HG02623 (cell line): ENCODE data around the gene BUB1.
"Not testable (repeated sequence)": the region's sequence is repeated elsewhere in the genome, so short reads cannot be mapped to it uniquely, and the experiment has no call there.

Source experiments
- ATAC-seq: cut with Tn5 transposase; IDR thresholded peaks from one replicate; pipeline ENCODE4 v1.9.1; 2021; ENCODE audit warnings: moderate library complexity; ENCODE audit not compliant: unreplicated experiment

Gene BUB1

DNA sequence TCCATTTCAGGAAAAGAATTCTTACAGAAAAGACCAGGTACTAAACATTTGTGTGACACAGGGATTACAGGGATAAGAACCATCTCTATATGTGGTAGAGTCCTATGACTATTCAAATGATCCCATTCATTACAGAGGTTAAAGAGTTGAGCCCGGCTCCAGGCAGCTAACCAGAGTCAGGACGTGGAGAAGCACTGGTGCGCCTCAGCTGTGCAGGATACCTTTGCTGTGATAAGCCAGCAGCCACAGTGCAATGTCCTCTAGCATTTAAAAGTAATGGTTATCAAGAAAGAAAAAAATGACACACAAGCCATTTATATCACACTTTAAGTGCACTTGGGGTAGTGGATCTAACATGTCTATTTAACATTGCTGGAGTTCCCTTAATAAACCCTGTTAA, 17.3 kb downstream of the BUB1 start:
- ATAC-seq: no peak

DNA sequence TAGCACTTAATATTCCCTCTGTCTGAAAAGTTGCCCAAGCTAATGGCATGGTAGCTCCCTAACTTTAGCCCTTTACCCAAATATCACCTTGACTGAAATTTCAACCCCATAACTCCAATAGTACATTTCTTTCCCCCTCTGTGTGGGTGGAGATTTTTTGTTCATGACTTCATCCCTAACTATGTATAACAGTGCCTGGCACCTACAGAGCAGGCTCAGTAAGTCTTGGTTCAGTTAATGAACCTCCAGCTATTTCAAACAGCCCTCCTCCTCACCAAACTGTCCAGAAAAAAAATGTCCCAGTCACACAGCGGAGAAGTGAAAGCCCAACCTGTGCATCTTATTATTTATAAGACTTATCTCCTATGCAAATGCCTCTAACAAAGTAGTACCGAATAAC, 18.6 kb downstream of the BUB1 start:
- no peak for ATAC-seq

DNA sequence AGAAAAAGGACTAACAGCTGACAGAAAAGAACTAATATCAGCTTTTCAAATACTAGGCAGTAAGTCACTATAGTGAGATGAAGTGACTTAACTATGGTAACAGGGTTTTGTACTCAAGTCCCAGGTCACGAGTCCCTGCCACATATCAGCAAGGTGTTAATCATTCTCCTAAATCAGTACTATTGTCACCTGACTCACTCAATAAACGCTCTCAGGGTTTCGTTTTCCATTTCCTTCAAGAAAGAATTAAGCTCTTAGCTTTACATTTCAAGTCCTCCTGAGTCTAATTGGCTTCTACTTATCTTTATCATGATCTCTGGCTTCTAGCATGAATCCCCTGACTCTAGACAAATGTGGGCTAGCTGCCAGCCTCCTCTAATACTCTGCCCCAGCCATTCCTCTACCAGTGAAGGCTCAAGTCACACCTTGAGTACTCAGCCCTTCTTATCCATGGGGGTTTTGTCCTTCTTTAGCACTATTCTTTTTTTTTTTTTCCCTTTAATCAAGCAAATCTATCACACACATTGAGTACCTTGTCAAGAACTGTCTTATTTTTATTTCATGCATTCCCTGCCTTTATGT, 20.0 kb downstream of the BUB1 start:
- no peak for ATAC-seq

DNA sequence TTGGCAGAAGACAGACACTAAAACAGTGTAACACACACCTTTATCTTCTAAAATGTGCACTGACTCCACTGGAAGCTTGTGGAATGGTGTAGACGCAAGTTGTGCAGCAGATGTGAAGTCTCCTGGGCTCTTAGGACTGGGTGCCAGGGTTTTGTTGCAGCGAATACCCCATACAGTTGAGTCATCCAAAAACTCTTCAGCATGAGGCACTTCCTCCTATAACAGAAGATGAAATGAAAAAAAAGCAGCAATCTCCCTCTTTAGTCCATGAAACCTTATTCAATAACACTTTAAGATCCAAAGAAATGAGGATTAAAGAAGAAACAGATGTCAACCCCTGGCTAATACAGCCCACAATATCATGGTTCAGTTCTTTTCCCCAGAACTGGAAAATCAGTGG, 22.2 kb downstream of the BUB1 start:
- no peak for ATAC-seq

DNA sequence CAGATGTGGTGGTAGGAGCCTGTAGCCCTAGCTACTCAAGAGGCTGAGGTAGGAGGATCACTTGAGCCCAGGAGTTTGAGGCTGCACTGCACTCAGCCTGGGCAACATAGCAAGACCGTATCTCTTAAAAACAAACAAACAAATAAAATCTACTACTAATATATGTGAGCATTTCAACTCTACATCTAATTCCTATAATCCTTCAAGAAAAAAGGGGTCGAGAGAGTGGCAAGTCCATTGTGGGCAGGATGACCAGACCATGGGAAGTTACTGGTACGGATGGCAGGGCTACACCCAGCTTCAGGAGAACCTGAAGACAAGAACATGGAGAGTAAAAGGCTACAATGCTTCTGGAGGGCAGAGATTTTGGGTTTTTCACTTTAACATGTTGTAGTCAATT, 24.0 kb downstream of the BUB1 start:
- ATAC-seq: no peak

DNA sequence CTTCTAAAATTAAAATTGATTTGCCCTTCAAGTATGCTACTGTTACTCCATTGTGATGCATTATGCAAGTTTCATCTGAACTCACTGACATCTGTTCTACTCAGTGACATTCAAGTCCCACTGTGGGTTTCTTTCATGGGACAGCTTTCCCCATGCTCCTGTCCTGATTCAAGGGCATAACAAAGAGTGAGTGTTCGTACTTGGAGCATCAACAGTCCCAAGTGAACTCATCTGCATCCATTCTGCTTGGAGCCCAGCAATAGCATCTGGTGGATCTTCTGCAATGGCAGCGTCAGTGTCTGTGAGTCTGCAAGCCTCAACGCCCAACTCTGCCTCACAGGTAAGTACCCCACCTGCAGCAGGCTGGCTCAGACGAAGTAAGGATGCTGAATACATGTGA, 27.5 kb downstream of the BUB1 start:
- ATAC-seq: no peak

DNA sequence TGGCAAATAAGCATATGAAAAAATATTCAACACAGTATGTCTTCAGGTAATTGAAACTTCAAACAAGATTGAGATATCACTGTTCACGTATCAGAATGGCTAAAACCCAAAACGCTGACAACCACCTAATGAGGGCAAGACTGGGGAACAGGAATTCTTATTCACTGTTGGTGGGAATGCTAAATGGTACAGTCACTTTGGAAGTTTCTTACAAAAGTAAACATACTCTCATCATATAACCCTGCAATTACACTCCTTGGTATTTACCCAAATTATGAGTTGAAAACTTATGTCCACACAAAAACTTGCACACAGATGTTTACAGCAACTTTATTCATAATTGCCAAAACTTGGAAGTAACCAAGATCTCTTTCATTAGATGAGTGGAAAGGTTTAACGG, 30.1 kb downstream of the BUB1 start:
- no peak for ATAC-seq

DNA sequence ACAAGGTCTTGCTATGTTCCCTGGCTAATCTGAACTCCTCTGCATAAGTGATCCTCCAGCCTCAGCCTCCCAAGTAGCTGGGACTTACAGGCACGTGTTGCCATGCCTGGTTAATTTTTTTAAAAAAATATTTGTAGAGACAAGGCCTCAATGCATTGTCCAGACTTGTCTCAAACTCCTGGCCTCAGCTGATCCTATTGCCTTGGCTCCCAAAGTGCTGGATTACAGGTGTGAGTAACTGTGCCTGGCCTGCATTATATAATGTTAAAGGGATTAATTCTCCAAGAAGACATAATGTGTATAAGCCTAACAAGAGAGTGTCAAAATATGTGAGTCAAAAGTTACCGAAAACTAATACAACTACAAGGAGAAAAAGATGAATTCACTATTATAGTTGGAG, 32.2 kb downstream of the BUB1 start:
- no peak for ATAC-seq

DNA sequence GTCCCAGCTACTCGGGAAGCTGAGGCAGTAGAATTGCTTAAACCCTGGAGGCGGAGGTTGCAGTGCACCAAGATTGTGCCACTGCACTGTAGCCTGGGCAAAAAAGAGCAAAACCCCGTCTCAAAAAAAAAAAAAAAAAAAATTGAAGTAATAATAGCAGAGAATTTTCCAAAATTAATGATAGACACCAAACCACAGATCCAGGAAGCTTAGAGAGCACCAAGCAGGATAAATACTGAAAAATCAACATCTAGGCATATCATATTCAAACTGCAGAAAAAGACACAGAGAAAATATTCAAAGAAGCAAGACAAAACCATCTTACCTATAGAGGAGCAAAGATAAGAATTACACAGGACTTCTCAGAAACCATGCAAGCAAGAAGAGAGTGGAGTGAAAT, 33.5 kb downstream of the BUB1 start:
- ATAC-seq: no peak

DNA sequence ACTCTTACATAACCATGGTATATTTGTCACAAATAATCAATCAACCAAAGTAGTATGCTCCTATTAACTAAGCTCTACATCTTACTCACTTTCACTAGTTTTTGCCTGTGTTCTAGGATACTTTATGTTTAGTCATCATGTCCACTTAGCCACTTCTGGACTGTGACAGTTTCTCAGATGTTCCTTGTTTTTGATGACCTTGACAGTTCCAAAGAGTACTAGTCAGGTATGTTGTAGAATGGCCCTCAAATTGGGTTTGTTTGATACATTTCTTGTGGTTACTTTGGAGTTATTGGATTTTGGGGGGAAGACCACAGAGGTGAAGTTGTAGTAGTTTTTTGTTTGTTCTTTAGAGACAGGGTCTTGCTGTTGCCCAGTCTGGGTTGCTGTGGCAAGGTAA, 35.5 kb downstream of the BUB1 start:
- ATAC-seq: no peak

DNA sequence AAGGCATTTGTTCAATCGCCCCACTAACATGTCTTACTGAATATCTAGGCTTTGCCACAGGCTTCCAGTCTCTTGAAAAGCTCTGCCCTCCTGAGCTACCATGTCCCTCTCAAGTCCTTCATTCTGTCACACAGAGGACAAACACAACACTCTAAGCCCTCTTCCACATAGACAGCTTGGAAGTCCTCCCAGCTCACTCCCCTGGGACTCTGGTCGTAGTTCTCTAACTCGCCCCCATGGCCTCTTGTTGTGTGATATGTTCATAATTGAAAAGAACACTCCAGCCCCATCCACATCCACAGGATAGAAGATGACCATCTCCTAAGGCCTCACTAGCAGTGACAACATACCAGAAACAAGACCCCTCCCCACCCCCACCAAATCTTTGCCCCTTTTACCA, 37.9 kb downstream of the BUB1 start:
- no peak for ATAC-seq

DNA sequence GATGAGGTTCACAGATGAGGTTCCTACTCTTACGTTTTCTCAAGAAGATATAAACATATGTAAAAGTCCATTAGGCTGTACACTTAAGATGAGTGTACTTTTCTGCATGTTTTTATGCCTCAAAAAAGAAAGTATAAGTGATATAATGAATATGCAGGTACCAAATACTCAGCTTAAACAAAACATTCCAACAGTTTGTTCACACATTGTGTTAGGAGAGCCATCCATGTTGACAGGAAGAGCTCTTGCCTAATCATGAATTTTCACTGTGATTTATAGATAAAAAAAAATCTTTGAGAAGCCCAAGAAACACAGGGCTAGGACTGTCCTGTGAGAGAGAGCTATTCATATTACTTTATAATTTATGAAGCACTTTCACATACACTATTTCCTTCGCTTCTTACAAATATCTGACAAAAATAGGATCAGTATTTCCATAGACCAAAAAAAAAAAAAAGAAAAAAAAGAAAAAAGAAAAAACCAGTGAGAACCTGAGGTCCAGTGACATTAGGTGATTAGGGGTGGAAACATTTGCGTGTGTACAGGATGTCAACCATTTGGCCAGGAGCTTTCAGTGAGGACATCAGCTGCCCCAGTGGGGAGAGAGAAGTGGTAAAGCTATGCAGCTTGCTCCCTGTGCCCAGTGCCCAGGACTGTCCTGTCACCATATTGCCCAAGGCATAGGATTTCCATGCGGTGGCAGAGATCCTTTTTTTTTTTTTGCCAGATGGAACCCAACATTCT, 38.7 kb downstream of the BUB1 start:
- ATAC-seq: no peak

DNA sequence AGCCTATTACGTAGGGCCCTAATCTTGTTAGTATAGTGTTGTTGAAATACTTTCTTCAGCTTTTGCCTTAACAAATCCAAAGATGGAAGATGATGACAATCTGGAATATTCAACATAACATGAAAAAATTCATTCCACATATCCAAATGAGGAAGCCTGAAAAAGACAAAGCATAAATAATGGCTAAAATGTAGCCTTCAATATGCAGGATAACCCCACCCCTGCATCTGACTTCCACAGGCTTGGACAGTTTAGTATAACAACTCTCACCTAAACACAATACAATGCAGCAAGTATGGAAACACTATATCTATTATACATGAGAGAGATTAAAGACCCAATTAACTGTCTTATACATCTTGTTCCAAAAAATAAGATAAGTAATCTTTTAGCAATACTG, 39.9 kb downstream of the BUB1 start:
- no peak for ATAC-seq

DNA sequence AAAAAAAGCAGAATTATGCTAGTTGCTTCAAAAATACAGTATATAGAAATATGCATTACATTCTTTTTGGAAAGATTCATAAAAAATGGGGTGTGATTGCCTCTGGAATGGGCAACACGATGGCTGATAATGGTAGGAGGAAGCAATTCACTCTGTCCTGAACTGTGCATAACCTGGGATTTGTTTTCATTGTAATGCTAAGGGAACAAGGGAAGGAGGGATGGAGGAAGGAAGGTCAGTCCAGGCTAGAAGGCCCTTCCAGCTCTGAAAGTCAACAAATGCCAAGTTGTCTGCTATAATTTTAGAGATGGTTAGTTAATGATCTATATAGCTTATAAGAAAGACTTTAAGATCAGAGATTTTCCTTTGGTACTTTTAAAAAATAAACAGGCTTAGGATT, 40.8 kb downstream of the BUB1 start:
- ATAC-seq: no peak

DNA sequence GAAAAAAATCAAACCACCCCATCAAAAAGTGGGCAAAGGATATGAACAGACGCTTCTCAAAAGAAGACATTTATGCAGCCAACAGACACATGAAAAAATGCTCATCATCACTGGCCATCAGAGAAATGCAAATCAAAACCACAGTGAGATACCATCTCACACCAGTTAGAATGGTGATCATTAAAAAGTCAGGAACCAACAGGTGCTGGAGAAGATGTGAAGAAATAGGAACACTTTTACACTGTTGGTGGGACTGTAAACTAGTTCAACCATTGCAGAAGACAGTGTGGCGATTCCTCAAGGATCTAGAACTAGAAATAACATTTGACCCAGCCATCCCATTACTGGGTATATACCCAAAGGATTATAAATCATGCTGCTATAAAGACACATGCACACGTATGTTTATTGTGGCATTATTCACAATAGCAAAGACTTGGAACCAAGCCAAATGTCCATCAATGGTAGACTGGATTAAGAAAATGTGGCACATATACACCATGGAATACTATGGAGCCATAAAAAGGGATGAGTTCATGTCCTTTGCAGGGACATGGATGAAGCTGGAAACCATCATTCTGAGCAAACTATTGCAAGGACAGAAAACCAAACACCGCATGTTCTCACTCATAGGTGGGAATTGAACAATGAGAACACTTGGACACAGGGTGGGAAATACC, 41.8 kb downstream of the BUB1 start:
- not testable (repeated sequence) for ATAC-seq

DNA sequence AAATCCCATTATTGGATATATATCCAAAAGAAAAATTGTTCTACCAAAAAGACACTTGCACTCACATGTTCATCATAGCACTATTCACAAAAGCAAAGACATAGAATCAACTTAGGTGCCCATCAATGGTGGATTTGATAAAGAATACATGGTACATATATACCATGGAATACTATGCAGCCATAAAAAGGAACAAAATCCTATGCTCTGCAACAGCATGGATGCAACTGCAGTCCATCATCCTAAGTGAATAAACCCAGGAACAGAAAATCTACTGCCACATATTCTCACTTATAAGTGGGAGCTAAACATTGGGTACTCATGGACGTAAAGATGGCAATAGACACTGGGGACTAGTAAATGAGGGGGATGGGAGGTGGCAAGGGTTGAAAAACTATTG, 50.5 kb downstream of the BUB1 start:
- ATAC-seq: not testable (repeated sequence)

DNA sequence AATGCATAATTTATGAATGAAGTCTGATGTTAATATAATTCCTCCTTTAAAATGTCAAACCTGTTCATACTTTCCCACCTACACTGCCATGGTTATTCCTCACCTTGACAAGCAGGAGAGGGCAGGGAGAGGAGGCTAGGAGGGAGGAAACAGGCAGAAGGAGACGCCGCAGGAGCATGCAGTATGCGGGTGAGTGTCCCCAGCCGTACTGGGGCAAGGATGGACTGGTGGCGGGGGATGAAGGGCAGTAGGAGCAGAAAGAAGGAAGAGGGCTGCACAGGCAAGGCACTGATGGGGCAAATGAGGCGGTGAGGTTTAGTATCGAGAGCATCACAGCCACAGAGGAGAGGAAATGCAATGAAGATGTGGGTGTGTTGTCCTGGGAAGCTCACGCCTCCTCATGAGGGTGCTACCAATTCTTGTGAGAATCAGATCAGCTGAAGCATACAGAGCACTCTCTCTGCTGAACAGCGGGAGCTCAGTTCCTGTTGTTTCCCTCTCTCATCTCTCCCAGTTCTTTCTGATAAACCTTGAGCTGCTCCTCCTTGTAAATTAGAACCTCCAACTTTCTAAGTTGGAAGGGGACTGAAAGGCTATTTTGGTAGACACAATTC, 58.4 kb downstream of the BUB1 start:
- not testable (repeated sequence) for ATAC-seq

DNA sequence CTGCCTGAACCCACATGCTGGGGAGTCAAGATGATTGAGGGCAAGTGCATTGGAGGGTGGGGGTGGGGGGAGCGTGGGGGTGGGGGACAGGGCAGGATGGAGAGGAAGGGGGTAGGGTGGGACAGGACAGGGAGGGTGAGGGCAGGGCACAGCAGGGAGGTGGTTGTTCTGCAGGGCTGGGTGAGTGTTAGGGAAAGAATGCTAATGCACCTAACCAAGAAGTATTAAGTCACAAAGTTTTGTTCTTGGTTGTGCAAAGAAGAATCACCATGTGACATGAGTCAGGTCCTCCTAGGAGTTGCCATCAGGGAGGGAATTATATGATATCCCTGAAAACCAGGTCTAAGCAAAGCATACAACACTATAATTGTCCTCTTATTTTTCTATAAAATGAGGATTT, 63.9 kb downstream of the BUB1 start:
- not testable (repeated sequence) for ATAC-seq

DNA sequence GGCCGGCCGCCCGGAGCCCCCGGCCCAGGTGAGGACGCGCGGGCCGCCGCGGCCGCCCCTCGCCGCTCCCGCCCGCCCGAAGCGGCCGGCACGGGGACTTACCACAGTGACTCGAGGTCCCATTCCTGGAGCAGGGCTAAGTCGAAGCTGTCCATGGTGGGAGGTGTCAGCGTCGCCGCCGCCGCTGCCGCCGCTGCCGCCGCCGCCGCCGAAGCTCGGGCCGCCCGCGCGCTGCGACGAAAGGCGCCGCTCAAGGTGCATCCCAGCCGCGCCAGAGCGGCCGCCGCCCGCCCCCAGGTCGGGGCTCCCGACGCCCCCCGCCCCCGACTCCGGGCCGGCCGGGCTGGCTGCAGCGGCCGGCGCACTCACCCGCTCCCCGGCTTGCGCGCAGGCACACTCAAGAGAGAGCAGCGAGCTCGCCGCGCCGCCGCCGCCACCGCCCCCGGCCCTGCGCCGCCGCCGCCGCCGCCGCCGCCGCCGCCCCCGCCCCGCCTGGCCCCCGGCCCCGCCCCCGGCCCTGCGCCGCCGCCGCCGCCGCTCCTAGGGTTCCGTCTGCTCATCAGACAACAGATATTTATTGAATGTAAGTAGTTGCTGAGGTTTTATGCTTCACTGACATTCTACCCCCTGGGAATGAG, 67.1 kb downstream of the BUB1 start:
- not testable (repeated sequence) for ATAC-seq

DNA sequence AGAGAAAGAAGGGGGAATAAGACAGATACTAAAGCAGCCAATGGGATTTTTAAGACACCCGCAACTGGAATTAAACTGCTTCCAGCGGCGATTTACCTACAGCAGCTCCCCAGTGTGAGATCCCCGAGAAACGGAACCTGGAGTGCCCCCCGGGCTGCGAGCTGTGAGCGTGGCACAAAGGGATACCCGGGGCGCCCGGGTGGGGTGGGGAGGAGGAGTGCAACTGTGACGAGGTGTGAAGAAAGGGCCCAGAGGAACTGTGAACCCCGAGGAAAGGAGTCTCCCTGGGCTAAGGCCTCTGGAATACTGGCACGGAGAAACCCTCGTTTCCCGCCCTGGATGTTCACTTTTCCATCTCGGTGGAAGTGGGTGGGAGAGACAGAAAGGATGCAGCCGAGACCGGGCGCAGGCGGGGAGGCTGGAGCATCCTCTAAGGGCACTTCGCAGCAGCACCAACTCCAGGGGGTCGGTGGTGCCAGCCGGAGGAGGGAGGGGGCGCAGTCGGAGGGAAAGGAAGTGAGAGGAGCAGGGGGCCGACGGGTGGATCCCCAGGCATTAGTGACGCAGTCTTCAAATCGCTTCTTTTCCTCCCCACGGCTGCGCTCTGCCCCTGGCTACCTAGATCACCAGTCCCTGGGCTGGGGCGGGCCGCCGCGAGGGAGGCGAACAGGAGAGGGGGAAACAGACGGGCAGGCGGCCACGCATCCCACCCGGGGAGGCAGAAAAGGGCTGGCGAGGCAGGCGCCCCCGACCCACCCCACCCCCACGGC, 67.8 kb downstream of the BUB1 start:
- not testable (repeated sequence) for ATAC-seq
